ENCODE results near the gene NEGR1. TPM values are rescaled to one million over a fixed set of nuclear protein-coding genes. Genes with fewer than 3 reads are reported as not detected.

NEGR1 gene
- 3.5 and 4.1 TPM in 2 replicates for total RNA-seq (2022)
- Bru-seq, nascent RNA, result percentile 32 among the genes with signal in this experiment
- percentile 26 among the genes with signal in this experiment for BruChase-seq, experiment 1, labeled RNA remaining after a 6-hour chase
- BruChase-seq, experiment 2, labeled RNA remaining after a 2-hour chase, result percentile 33 among the genes with signal in this experiment
- long read RNA-seq, partial matches to known transcripts, result 2 of 4 reads
- long read RNA-seq, other reads (novel, unspliced or antisense), result 2 of 4 reads

- Mint-ChIP-seq H3K27me3 (ENCODE audit: insufficient read depth, unreplicated experiment) (no peaks in the 10 kb centered on the region), H3K9me3 (ENCODE audit: unreplicated experiment) (no peaks in the 10 kb centered on the region), H3K36me3 (ENCODE audit: insufficient read depth, unreplicated experiment) (no peaks in the 10 kb centered on the region), H3K4me1 (ENCODE audit: insufficient read depth, unreplicated experiment) (peaks cover 13% of the 10 kb centered on the region), H3K27ac (ENCODE audit: low read depth, unreplicated experiment) (peak within 1 kb of the TSS; percentile 0), H3K4me3 (ENCODE audit: unreplicated experiment) (no peak within 1 kb of the TSS)
- no TSS peak for BruUV-seq (replicated peaks)
- ChIA-PET POLR2A (interaction anchor here (1.4 kb wide), 1 partner anchor 9 kb away, joined by 3 read pairs; no protein-coding TSS in a partner anchor), CTCF (interaction anchor here (0.6 to 2.1 kb wide), 2 partner anchors 13 to 1233 kb away, joined by 4 to 6 read pairs; no protein-coding TSS in a partner anchor)
- TF ChIP-seq CTCF (IDR thresholded peaks at IDR 0.05; ENCODE audit: unreplicated experiment), result no peak
- intact Hi-C loops (cut with micrococcal nuclease), result loop anchor here (2.0 to 10.0 kb wide), 6 partner anchors 96 to 690 kb away; no protein-coding TSS in a partner anchor
- DNase-seq (ENCODE audit: unreplicated experiment), result peak; percentile 94
Measured at GRCh38 chr1:72282271-72283021, at the start of gene NEGR1. NEGR1 (minus strand) TSS chr1:72282539.

GRCh38 chr1:72326494-72326893 lies 44.2 kb upstream of the NEGR1 start:
- Mint-ChIP-seq H3K27ac (ENCODE audit: low read depth, unreplicated experiment) (no peak overlapping the region), H3K4me3 (ENCODE audit: unreplicated experiment) (no peak overlapping the region), H3K27me3 (ENCODE audit: insufficient read depth, unreplicated experiment) (no peaks in the 10 kb centered on the region), H3K4me1 (ENCODE audit: insufficient read depth, unreplicated experiment) (no peaks in the 10 kb centered on the region), H3K9me3 (ENCODE audit: unreplicated experiment) (no peaks in the 10 kb centered on the region), H3K36me3 (ENCODE audit: insufficient read depth, unreplicated experiment) (no peaks in the 10 kb centered on the region)
- intact Hi-C loops (cut with micrococcal nuclease), result no loop called here
- no peak for TF ChIP-seq CTCF (IDR thresholded peaks at IDR 0.05; ENCODE audit: unreplicated experiment)
- POLR2A ChIA-PET, result no interaction called here
- no TSS peak for BruUV-seq (replicated peaks)
- CTCF ChIA-PET, result interaction anchor here (0.6 kb wide), 1 partner anchor 96 kb away, joined by 6 read pairs; no protein-coding TSS in a partner anchor
- DNase-seq (ENCODE audit: unreplicated experiment), result no peak

- intact Hi-C loops (cut with micrococcal nuclease), result no loop called here
- POLR2A ChIA-PET, result no interaction called here
- H3K27ac Mint-ChIP-seq (ENCODE audit: low read depth, unreplicated experiment), result no peak overlapping the region
Measured at GRCh38 chr1:72324451-72324850, 42.1 kb upstream of the NEGR1 start.

More at GRCh38 chr1:72324451-72324850, 42.1 kb upstream of the NEGR1 start:
- H3K27me3 Mint-ChIP-seq (ENCODE audit: insufficient read depth, unreplicated experiment), result no peaks in the 10 kb centered on the region
- no peak overlapping the region for H3K4me3 Mint-ChIP-seq (ENCODE audit: unreplicated experiment)
- CTCF ChIA-PET, result no interaction called here
- no peak for DNase-seq (ENCODE audit: unreplicated experiment)
- H3K36me3 Mint-ChIP-seq (ENCODE audit: insufficient read depth, unreplicated experiment), result no peaks in the 10 kb centered on the region
- no peak for TF ChIP-seq CTCF (IDR thresholded peaks at IDR 0.05; ENCODE audit: unreplicated experiment)
- H3K4me1 Mint-ChIP-seq (ENCODE audit: insufficient read depth, unreplicated experiment), result no peaks in the 10 kb centered on the region
- no peaks in the 10 kb centered on the region for H3K9me3 Mint-ChIP-seq (ENCODE audit: unreplicated experiment)
- no TSS peak for BruUV-seq (replicated peaks)
